ENCODE results near the gene TGIF2.
"Not testable (repeated sequence)": the region's sequence is repeated elsewhere in the genome, so short reads cannot be mapped to it uniquely, and the experiment has no call there.

The TGIF2 gene

GRCh38 chr20:36614781-36615557, 41.6 kb downstream of the TGIF2 start:
- no peak for DNase-seq (ENCODE audit: low read depth)

- no peak for DNase-seq (ENCODE audit: low read depth)
Observed at GRCh38 chr20:36620917-36621316, 47.5 kb downstream of the TGIF2 start.

GRCh38 chr20:36623444-36623843, 50.0 kb downstream of the TGIF2 start:
- no peak for DNase-seq (ENCODE audit: low read depth)

- no peak for DNase-seq (ENCODE audit: low read depth)
Observed at GRCh38 chr20:36624068-36624943, 50.9 kb downstream of the TGIF2 start.

GRCh38 chr20:36624944-36625324, 51.5 kb downstream of the TGIF2 start:
- DNase-seq (ENCODE audit: low read depth): no peak

- DNase-seq (ENCODE audit: low read depth): no peak
Observed at GRCh38 chr20:36628076-36628475, 54.7 kb downstream of the TGIF2 start.

GRCh38 chr20:36629719-36630681, 56.6 kb downstream of the TGIF2 start:
- no peak for DNase-seq (ENCODE audit: low read depth)

GRCh38 chr20:36631646-36632045, 58.2 kb downstream of the TGIF2 start:
- DNase-seq (ENCODE audit: low read depth): no peak

GRCh38 chr20:36632147-36632486, 58.7 kb downstream of the TGIF2 start:
- DNase-seq (ENCODE audit: low read depth): no peak

GRCh38 chr20:36632487-36633284, 59.3 kb downstream of the TGIF2 start:
- DNase-seq (ENCODE audit: low read depth): no peak

- no peak for DNase-seq (ENCODE audit: low read depth)
Observed at GRCh38 chr20:36633285-36633772, 59.9 kb downstream of the TGIF2 start.

- DNase-seq (ENCODE audit: low read depth): no peak
Observed at GRCh38 chr20:36634342-36634741, 60.9 kb downstream of the TGIF2 start.

- DNase-seq (ENCODE audit: low read depth): not testable (repeated sequence)
Observed at GRCh38 chr20:36638876-36639400, 65.5 kb downstream of the TGIF2 start.

- DNase-seq (ENCODE audit: low read depth): no peak
Observed at GRCh38 chr20:36641506-36641843, 68.1 kb downstream of the TGIF2 start.

- DNase-seq (ENCODE audit: low read depth): no peak
Observed at GRCh38 chr20:36642136-36642535, 68.7 kb downstream of the TGIF2 start.

Data from stimulated activated CD4-positive, alpha-beta T cell treated with anti-CD3 and anti-CD28 coated beads, Interleukin-2, amount 100 ng/mL, for 4 hours (primary cell).